SU-DHL-6 (cell line): ENCODE measurements around the gene NEK3.
"Not testable (repeated sequence)": the region's sequence is repeated elsewhere in the genome, so short reads cannot be mapped to it uniquely, and the experiment has no call there.

ENCODE experiments used
- CTCF ChIP-seq: fragments of 200-600 bp; sonication (generic); IDR thresholded peaks from one replicate; pipeline ENCODE4 v1.5.1; 2017; ENCODE audit warnings: antibody characterized with exemption, mild to moderate bottlenecking, low read length, moderate library complexity; ENCODE audit not compliant: insufficient read depth, poor library complexity, severe bottlenecking
- EZH2phosphoT487 ChIP-seq: fragments of 200-600 bp; sonication (generic), shearing (Covaris generic); conservative IDR thresholded peaks from 2 replicates; pipeline ENCODE4 v1.6.1; 2018; ENCODE audit warnings: mild to moderate bottlenecking, antibody characterized with exemption, low read length, moderate library complexity, mixed read lengths

- not testable (repeated sequence) for TF ChIP-seq CTCF, EZH2phosphoT487
Observed at GRCh38 chr13:52171686-52172085, 12.3 kb upstream of the NEK3 start.
